ENCODE measurements around the gene TDRD10. TPM values are rescaled to one million over a fixed set of nuclear protein-coding genes. Genes with fewer than 3 reads are reported as not detected.

Gene TDRD10
- polyA plus RNA-seq, 3 donors, result not detected

DNA sequence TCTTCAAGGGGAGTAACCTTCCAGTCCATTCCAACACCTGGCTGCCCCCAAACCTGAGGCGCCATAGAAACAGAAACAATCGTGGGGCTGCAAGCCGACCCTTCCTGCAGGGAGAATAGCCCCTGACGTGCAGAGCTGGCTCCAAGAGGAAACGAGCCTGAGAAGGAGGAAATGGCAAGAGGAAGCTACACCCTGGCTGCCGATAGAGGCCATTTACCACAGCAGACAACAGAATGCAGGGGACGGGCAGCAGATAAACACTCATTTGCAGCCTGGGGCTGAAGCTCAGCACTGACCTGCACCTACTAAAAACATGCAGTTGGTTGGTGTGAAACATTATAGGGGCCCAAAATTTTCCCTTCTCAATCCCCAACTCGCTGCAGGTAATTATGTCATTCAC lies 8.7 kb upstream of the TDRD10 start:
- peak overlapping the region in 5 of 7 donors; percentile 37 to 91 (median 52) for H3K27ac Mint-ChIP-seq
- H3K27me3 Mint-ChIP-seq (ENCODE audit: low read depth in 3 of 3), result peaks cover 1 to 7% (median 5%) of the 10 kb centered on the region in 3 donors
- Histone ChIP-seq H3K79me2 (ENCODE audit: insufficient read depth, low read length) (no peaks in the 10 kb centered on the region), H3K9ac (ENCODE audit: insufficient read depth, low read length, poor library complexity, severe bottlenecking) (no peak overlapping the region), H3K9me3 (replicated peaks in 1 of 2; ENCODE audit: control insufficient read depth in 1 of 2, insufficient read depth in 1 of 2, low read length in 2 of 2) (no peaks in the 10 kb centered on the region), H4K20me1 (ENCODE audit: insufficient read depth, low read length) (no peaks in the 10 kb centered on the region), H3K4me3 (replicated peaks in 1 of 3; ENCODE audit: low read depth in 2 of 3, low read length in 3 of 3) (peak overlapping the region in 1 of 3 experiments; percentile 64), H2AFZ (ENCODE audit: insufficient read depth, low read depth, low read length, poor library complexity, severe bottlenecking) (no peak overlapping the region), H3K4me1 (ENCODE audit: control insufficient read depth in 1 of 2, insufficient read depth in 2 of 2, low read length in 2 of 2) (peaks cover 65 to 68% of the 10 kb centered on the region in 2 donors), H3K27ac (ENCODE audit: low read depth in 1 of 2, low read length in 2 of 2) (peak overlapping the region in 1 of 2 donors; percentile 59), H3K36me3 (replicated peaks in 1 of 2; ENCODE audit: control insufficient read depth in 1 of 2, insufficient read depth in 2 of 2, low read length in 2 of 2) (no peaks in the 10 kb centered on the region), H3K27me3 (ENCODE audit: control insufficient read depth in 2 of 2, insufficient read depth in 2 of 2, low read length in 2 of 2) (no peaks in the 10 kb centered on the region), H3K4me2 (replicated peaks; ENCODE audit: extremely low read depth, low read length, poor library complexity, severe bottlenecking) (peak overlapping the region; percentile 79)
- peak overlapping the region; percentile 57 to 88 for H3K4me3 Mint-ChIP-seq
- H3K9me3 Mint-ChIP-seq, result peaks cover 0 to 2% (median 0%) of the 10 kb centered on the region in 7 donors
- 0% methylated on average over 7 of the region's 8 CpGs for WGBS (ENCODE audit: insufficient coverage)
- intact Hi-C loops (cut with micrococcal nuclease), result no loop called here
- TF ChIP-seq, protein P1, sequence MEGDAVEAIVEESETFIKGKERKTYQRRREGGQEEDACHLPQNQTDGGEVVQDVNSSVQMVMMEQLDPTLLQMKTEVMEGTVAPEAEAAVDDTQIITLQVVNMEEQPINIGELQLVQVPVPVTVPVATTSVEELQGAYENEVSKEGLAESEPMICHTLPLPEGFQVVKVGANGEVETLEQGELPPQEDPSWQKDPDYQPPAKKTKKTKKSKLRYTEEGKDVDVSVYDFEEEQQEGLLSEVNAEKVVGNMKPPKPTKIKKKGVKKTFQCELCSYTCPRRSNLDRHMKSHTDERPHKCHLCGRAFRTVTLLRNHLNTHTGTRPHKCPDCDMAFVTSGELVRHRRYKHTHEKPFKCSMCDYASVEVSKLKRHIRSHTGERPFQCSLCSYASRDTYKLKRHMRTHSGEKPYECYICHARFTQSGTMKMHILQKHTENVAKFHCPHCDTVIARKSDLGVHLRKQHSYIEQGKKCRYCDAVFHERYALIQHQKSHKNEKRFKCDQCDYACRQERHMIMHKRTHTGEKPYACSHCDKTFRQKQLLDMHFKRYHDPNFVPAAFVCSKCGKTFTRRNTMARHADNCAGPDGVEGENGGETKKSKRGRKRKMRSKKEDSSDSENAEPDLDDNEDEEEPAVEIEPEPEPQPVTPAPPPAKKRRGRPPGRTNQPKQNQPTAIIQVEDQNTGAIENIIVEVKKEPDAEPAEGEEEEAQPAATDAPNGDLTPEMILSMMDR (IDR thresholded peaks at IDR 0.05), result no peak
- H3K36me3 Mint-ChIP-seq, result no peaks in the 10 kb centered on the region
- DNase-seq, result peak; percentile 63 to 72 (median 72)
- H3K4me1 Mint-ChIP-seq, result peaks cover 66% of the 10 kb centered on the region

DNA sequence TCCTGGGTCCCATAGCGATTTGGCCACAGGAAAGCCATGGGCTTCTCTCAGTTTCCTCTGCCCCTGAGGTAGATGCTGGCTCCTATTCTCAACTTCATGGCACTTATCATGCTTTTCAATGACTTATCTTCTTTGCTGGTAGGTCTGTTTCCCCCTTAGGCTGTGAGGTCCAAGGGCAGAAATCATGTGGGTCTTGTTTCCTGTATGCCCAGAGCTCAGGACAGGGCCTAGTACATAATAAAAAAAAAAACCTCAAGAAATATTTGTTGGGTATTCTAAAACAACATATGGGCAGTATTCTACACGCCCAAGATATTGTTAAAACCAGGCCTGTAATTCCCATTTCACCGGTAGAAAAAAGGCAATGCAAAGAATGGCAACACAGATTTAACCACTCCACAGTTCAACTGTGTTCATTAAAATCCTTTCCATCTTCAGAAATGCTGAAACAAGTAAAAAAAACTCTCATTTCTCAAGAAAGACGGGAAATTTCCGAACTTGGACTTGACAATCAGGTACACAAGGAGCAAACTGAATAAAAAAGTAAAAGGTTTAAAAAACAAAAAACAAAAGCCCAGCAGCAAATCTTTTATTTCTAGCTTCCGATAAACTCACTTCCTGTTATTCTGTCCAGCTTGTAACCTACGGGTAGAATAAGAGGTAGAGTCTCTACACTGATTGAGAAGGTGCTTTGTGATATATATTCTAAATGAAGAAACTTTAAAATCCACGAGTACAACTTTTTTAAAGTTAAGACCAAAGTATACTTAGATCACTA lies 6.3 kb upstream of the TDRD10 start:
- peak overlapping the region in 1 of 7 donors; percentile 7 for H3K27ac Mint-ChIP-seq
- H3K27me3 Mint-ChIP-seq (ENCODE audit: low read depth in 3 of 3), result peaks cover 15 to 24% (median 19%) of the 10 kb centered on the region in 3 donors
- Histone ChIP-seq H3K9me3 (replicated peaks in 1 of 2; ENCODE audit: control insufficient read depth in 1 of 2, insufficient read depth in 1 of 2, low read length in 2 of 2) (peaks cover 0 to 9% of the 10 kb centered on the region in 2 donors), H3K4me3 (replicated peaks in 1 of 3; ENCODE audit: low read depth in 2 of 3, low read length in 3 of 3) (no peak overlapping the region), H3K9ac (ENCODE audit: insufficient read depth, low read length, poor library complexity, severe bottlenecking) (no peak overlapping the region), H3K27me3 (ENCODE audit: control insufficient read depth in 2 of 2, insufficient read depth in 2 of 2, low read length in 2 of 2) (peaks cover 16 to 20% of the 10 kb centered on the region in 2 donors), H2AFZ (ENCODE audit: insufficient read depth, low read depth, low read length, poor library complexity, severe bottlenecking) (no peak overlapping the region), H3K79me2 (ENCODE audit: insufficient read depth, low read length) (no peaks in the 10 kb centered on the region), H3K4me1 (ENCODE audit: control insufficient read depth in 1 of 2, insufficient read depth in 2 of 2, low read length in 2 of 2) (peaks cover 51 to 52% of the 10 kb centered on the region in 2 donors), H3K4me2 (replicated peaks; ENCODE audit: extremely low read depth, low read length, poor library complexity, severe bottlenecking) (no peak overlapping the region), H3K36me3 (replicated peaks in 1 of 2; ENCODE audit: control insufficient read depth in 1 of 2, insufficient read depth in 2 of 2, low read length in 2 of 2) (no peaks in the 10 kb centered on the region), H3K27ac (ENCODE audit: low read depth in 1 of 2, low read length in 2 of 2) (no peak overlapping the region), H4K20me1 (ENCODE audit: insufficient read depth, low read length) (no peaks in the 10 kb centered on the region)
- peaks cover 6 to 8% of the 10 kb centered on the region in 2 donors for H3K36me3 Mint-ChIP-seq
- peaks cover 0 to 8% (median 0%) of the 10 kb centered on the region in 7 donors for H3K9me3 Mint-ChIP-seq
- no peak for DNase-seq
- intact Hi-C loops (cut with micrococcal nuclease), result no loop called here
- TF ChIP-seq, protein P1 (IDR thresholded peaks at IDR 0.05), result no peak
- peaks cover 52% of the 10 kb centered on the region for H3K4me1 Mint-ChIP-seq
- H3K4me3 Mint-ChIP-seq, result no peak overlapping the region
- 57% methylated on average over 2 of the region's 8 CpGs for WGBS (ENCODE audit: insufficient coverage)
